Measurements from ENCODE around the gene ODF4. TPM values are rescaled to one million over a fixed set of nuclear protein-coding genes. Genes with fewer than 3 reads are reported as not detected.

The ODF4 gene
- polyA plus RNA-seq, 1 of the 3 experiments (the other 2 are of a cell fraction), result not detected

- TF ChIP-seq ZBTB33 (IDR thresholded peaks at IDR 0.05; ENCODE audit: borderline replicate concordance, low read depth), result no peak
- no peak for TF ChIP-seq JUND (IDR thresholded peaks at IDR 0.05)
- no peak for TF ChIP-seq ELF1 (IDR thresholded peaks at IDR 0.05)
- no peak for TF ChIP-seq MEF2A (IDR thresholded peaks at IDR 0.05; ENCODE audit: borderline replicate concordance, low read depth)
- TF ChIP-seq CTCF (IDR thresholded peaks at IDR 0.05), result no peak
Measured at GRCh38 chr17:8353736-8354135, 14.1 kb downstream of the ODF4 start (continued).

DNA sequence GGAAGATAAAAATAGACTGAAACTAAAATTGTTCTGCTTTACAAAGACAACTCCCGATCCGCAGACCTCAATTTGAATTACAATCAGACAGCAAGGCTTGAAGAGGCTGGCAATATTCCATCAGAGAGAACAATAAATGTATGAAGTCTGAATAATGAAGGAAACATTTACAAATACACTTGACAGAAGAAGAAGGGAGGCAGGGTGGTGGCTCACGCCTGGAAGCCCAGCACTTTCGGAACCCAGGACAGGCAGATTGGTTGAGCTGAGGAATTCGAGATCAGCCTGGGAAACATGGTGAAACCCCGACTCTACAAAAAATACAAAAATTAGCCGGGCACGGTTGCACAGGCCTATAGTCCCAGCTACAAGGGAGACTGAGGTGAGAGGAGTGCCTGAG, 14.6 kb downstream of the ODF4 start:
- CTCF ChIA-PET, result no interaction called here

More for the DNA sequence above, 14.6 kb downstream of the ODF4 start:
- no peak for DNase-seq
- H3K4me3 ChIP-seq (ENCODE audit: low read depth in 2 of 2, low read length in 1 of 2), result no peak overlapping the region
- H3K27ac ChIP-seq (ENCODE audit: low read depth in 2 of 2, low read length in 1 of 2), result no peak overlapping the region
- no peaks in the 10 kb centered on the region for H3F3A ChIP-seq (replicated peaks; ENCODE audit: insufficient read depth)
- POLR2A ChIA-PET, result no interaction called here
- WGBS (ENCODE audit: low lambda C conversion rate), result 75% methylated on average over 8 of the region's 8 CpGs
- no peaks in the 10 kb centered on the region for H3K36me3 ChIP-seq (replicated peaks in 1 of 2; ENCODE audit: control insufficient read depth in 1 of 2, insufficient read depth in 2 of 2, low read length in 1 of 2)
- H4K20me1 ChIP-seq (ENCODE audit: insufficient read depth), result no peaks in the 10 kb centered on the region
- TF ChIP-seq RCOR1 (IDR thresholded peaks at IDR 0.05; ENCODE audit: low read length), result no peak
- TF ChIP-seq, protein P1, sequence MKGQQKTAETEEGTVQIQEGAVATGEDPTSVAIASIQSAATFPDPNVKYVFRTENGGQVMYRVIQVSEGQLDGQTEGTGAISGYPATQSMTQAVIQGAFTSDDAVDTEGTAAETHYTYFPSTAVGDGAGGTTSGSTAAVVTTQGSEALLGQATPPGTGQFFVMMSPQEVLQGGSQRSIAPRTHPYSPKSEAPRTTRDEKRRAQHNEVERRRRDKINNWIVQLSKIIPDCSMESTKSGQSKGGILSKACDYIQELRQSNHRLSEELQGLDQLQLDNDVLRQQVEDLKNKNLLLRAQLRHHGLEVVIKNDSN (IDR thresholded peaks at IDR 0.05; ENCODE audit: borderline replicate concordance, low read depth), result no peak
- TF ChIP-seq ELF1 (IDR thresholded peaks at IDR 0.05), result no peak
- no peak for TF ChIP-seq YY1 (IDR thresholded peaks at IDR 0.05; ENCODE audit: low read depth)
- no peak for TF ChIP-seq GATA2 (CRISPR knock-in tag; IDR thresholded peaks at IDR 0.05)
- TF ChIP-seq NFIC (IDR thresholded peaks at IDR 0.05; ENCODE audit: borderline replicate concordance), result no peak
- TF ChIP-seq, protein P2, sequence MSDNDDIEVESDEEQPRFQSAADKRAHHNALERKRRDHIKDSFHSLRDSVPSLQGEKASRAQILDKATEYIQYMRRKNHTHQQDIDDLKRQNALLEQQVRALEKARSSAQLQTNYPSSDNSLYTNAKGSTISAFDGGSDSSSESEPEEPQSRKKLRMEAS (IDR thresholded peaks at IDR 0.05; ENCODE audit: low read depth), result no peak
- TF ChIP-seq POLR2AphosphoS5 (IDR thresholded peaks at IDR 0.05; ENCODE audit: low read depth, low read length), result no peak
- no peak for TF ChIP-seq MEF2A (IDR thresholded peaks at IDR 0.05; ENCODE audit: borderline replicate concordance, low read depth)
- no peak for TF ChIP-seq SMC3 (IDR thresholded peaks at IDR 0.05; ENCODE audit: low read depth, low read length)
- TF ChIP-seq PBX3 (IDR thresholded peaks at IDR 0.05), result no peak
- no peak for TF ChIP-seq CTCF (IDR thresholded peaks at IDR 0.05)
- no peak for TF ChIP-seq TCF12 (IDR thresholded peaks at IDR 0.05)
- TF ChIP-seq SIN3A (IDR thresholded peaks at IDR 0.05; ENCODE audit: borderline replicate concordance, low read depth, low read length), result no peak
- no peak for TF ChIP-seq TEAD4 (IDR thresholded peaks at IDR 0.05; ENCODE audit: borderline replicate concordance, insufficient read depth)
- TF ChIP-seq FOXM1 (IDR thresholded peaks at IDR 0.05; ENCODE audit: low read depth), result no peak
- no peak for TF ChIP-seq FOXJ3 (CRISPR knock-in tag; IDR thresholded peaks at IDR 0.05)
- TF ChIP-seq EZH2phosphoT487 (IDR thresholded peaks at IDR 0.05; ENCODE audit: borderline replicate concordance, low read depth), result no peak
- no peak for TF ChIP-seq CHD2 (IDR thresholded peaks at IDR 0.05; ENCODE audit: low read length, partially characterized antibody)
- no peaks in the 10 kb centered on the region for H3K27me3 ChIP-seq (ENCODE audit: insufficient read depth)
- no peaks in the 10 kb centered on the region for H3K9me2 ChIP-seq
- H3K4me1 ChIP-seq (ENCODE audit: control insufficient read depth in 1 of 2, insufficient read depth in 2 of 2, low read depth in 1 of 2, low read length in 1 of 2), result no peaks in the 10 kb centered on the region
- H3K79me2 ChIP-seq (ENCODE audit: insufficient read depth), result no peaks in the 10 kb centered on the region
- no peak overlapping the region for H2AFZ ChIP-seq (ENCODE audit: low read depth)
- H3K9ac ChIP-seq, result no peak overlapping the region
- H3K9me3 ChIP-seq, result no peaks in the 10 kb centered on the region
- H3K4me2 ChIP-seq, result no peak overlapping the region
